ENCODE data around the gene VSIG4. TPM values are rescaled to one million over a fixed set of nuclear protein-coding genes. Genes with fewer than 3 reads are reported as not detected.

The VSIG4 gene
- total RNA-seq, 2 donors from 2014 or later = 28.0 to 71.6 TPM

DNA sequence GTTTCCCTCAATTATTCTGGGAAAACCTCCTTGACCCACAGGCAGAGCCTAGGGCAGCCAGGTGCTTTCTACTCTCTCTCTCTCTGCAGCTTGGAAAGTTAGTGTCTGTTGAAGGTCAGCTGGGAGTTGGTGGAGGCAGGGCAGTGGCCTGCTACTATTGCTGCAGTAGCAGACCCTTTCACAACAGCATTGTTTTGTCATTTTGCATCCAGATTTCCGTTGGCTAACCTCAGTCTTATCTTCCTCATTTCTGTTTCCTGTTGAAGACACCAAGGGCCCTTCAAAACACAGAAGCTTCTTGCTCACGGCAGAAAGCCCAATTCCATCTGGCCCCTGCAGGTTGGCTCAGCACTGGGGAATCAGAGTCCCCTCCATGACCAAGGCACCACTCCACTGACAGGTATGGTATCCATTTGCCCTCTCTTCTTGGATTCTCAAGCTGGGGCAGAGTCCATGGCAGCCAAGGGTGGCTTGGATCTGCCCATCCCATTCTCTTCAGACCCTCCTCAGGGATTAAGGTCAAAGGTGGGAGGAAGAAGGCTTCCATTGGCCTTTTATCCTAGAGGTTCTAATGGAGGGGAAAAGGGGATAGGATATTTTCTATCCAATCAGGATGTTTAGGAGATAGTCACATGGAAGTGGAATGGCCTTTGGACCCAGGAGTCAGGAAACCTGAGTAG, 24.6 kb downstream of the VSIG4 start:
- TF ChIP-seq, protein P1, sequence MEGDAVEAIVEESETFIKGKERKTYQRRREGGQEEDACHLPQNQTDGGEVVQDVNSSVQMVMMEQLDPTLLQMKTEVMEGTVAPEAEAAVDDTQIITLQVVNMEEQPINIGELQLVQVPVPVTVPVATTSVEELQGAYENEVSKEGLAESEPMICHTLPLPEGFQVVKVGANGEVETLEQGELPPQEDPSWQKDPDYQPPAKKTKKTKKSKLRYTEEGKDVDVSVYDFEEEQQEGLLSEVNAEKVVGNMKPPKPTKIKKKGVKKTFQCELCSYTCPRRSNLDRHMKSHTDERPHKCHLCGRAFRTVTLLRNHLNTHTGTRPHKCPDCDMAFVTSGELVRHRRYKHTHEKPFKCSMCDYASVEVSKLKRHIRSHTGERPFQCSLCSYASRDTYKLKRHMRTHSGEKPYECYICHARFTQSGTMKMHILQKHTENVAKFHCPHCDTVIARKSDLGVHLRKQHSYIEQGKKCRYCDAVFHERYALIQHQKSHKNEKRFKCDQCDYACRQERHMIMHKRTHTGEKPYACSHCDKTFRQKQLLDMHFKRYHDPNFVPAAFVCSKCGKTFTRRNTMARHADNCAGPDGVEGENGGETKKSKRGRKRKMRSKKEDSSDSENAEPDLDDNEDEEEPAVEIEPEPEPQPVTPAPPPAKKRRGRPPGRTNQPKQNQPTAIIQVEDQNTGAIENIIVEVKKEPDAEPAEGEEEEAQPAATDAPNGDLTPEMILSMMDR (IDR thresholded peaks at IDR 0.05) = no peak
- Histone ChIP-seq H3K27me3 (no peaks in the 10 kb centered on the region), H3K9me3 (no peaks in the 10 kb centered on the region), H3K27ac (no peak overlapping the region), H3K4me1 (no peaks in the 10 kb centered on the region), H3K36me3 (no peaks in the 10 kb centered on the region), H3K4me3 (no peak overlapping the region)
- no peak for DNase-seq (ENCODE audit: low spot score)

DNA sequence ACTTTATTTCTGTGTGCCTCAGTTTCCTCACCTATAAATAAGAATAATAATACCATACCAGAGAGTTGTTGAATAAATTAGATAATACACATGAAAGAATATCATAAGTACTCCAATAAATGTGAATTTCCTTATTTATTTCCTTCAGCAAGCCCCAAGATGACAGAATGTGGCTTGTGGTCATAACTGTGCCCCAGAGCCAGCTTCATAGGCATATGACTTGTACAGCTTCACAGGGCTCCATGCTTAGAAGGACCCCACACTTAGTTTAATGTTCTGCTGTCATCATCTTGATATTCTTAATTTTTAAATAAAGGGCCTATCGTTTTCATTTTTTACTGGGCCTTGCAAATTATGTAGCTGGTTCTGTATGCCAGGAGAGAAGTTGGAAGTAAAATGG, 25.3 kb downstream of the VSIG4 start:
- H3K4me3 ChIP-seq = no peak overlapping the region
- H3K4me1 ChIP-seq = no peaks in the 10 kb centered on the region

DNA sequence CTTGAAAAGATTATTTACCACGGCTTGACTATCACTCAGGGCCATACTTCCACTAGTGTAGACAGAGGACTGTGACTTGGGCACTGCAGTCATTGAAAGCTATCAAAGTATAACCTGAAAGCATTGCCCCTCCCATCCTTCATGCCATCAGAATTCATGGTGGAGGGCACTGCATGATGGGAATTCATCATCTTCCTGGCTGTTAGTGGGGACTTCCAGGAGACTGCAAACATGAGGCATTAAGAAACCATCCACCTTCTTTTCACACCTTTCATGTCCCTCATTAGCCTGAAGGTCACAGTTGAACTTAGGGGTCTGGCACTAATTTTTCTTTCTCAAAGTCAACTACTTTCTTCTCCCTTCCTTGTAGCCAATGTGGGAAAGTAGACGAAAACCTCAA, 25.8 kb downstream of the VSIG4 start:
- Histone ChIP-seq H3K27ac (no peak overlapping the region), H3K9me3 (no peaks in the 10 kb centered on the region), H3K4me3 (no peak overlapping the region), H3K27me3 (no peaks in the 10 kb centered on the region), H3K36me3 (no peaks in the 10 kb centered on the region), H3K4me1 (no peaks in the 10 kb centered on the region)
- TF ChIP-seq, protein P1 (IDR thresholded peaks at IDR 0.05) = no peak
- DNase-seq (ENCODE audit: low spot score) = no peak

More for the DNA sequence above, 25.3 kb downstream of the VSIG4 start:
- TF ChIP-seq, protein P1 (IDR thresholded peaks at IDR 0.05) = no peak
- H3K9me3 ChIP-seq = no peaks in the 10 kb centered on the region
- H3K27me3 ChIP-seq = no peaks in the 10 kb centered on the region
- no peaks in the 10 kb centered on the region for H3K36me3 ChIP-seq
- DNase-seq (ENCODE audit: low spot score) = no peak
- H3K27ac ChIP-seq = no peak overlapping the region

DNA sequence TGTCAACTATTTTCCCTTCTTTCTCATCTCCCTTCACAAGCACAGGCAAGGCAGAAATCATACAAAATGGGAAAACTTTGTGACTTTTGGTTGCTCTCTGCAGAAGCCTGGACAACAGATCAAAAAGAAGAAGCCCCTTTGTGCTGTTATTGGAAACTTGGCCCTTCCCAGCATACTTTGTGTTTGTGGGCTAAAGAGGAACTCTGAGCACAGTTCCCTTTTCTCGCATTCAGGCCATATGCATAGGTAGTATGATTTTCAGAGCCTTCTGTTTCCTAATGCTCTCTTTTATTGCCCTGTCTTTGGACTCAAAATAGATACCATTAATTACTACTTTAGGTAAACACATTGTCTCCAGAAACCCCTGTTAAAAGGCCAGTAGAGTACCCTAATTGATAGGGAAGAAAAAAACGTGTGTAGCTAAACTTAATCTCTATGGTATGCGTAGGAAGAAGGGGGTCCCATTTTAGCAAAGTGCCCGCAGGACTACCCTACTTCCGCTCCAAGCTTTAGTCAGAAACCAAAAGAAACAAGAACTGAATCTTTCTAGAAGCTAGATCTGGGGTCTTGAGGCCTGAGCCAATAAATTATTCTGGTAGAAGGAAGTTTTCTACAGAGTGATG, 26.6 kb downstream of the VSIG4 start:
- Histone ChIP-seq H3K27ac (no peak overlapping the region), H3K9me3 (no peaks in the 10 kb centered on the region), H3K4me1 (no peaks in the 10 kb centered on the region), H3K4me3 (no peak overlapping the region), H3K36me3 (no peaks in the 10 kb centered on the region), H3K27me3 (no peaks in the 10 kb centered on the region)
- TF ChIP-seq, protein P1 (IDR thresholded peaks at IDR 0.05) = no peak
- DNase-seq (ENCODE audit: low spot score) = no peak

DNA sequence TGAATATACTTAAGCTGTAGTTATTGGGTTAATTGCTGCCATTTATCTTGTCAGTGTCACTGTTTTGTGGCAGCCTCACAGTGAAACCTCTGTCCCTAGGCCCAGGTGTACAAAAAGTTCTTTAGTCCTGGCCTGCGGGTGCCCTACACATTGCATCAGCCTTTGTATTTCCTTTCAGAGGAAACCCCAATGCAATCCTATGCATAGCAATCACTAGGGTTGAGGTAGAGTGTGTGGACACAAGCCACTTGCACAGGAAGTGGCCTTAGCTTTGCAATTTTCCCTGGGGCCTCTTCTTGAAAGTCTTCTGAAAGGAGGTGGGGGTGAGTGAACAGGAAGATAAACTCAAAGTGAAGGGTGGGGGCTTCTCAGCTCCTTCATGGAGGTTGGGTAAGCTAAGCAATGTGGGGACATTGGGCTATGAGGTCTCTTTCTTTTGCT, 27.8 kb downstream of the VSIG4 start:
- Histone ChIP-seq H3K27ac (no peak overlapping the region), H3K4me3 (no peak overlapping the region), H3K4me1 (no peaks in the 10 kb centered on the region), H3K9me3 (no peaks in the 10 kb centered on the region), H3K36me3 (no peaks in the 10 kb centered on the region), H3K27me3 (no peaks in the 10 kb centered on the region)
- TF ChIP-seq, protein P1 (IDR thresholded peaks at IDR 0.05) = no peak
- no peak for DNase-seq (ENCODE audit: low spot score)
